Smooth muscle cell (in vitro differentiated cells): Measurements from ENCODE around the gene PLA2G4C. TPM values are rescaled to one million over a fixed set of nuclear protein-coding genes. Genes with fewer than 3 reads are reported as not detected.

Experiments
- DNase-seq: peaks from one replicate; lab custom pipeline; 2025; ENCODE audit not compliant: unreplicated experiment; lab: John Stamatoyannopoulos, UW
- H2AFZ ChIP-seq: fragments of 200-600 bp; sonication (generic); 2 replicates; pipeline ENCODE4 v1.6.0; 2016; ENCODE audit warnings: antibody characterized with exemption, low read depth, mild to moderate bottlenecking
- H3F3A ChIP-seq: fragments of 200-600 bp; sonication (generic); 2 replicates; pipeline ENCODE4 v1.6.0; 2017; ENCODE audit warnings: antibody characterized with exemption, low read depth
- H3K27ac ChIP-seq: fragments of 200-600 bp; sonication (generic); 2 replicates; pipeline ENCODE4 v1.5.1; 2016; ENCODE audit warnings: low read depth, mild to moderate bottlenecking
- H3K27me3 ChIP-seq: fragments of 200-600 bp; sonication (generic); 2 replicates; pipeline ENCODE4 v1.6.1; 2016; ENCODE audit warnings: low read depth, mild to moderate bottlenecking
- H3K36me3 ChIP-seq: fragments of 200-600 bp; sonication (generic); 2 replicates; pipeline ENCODE4 v1.5.1; 2016; ENCODE audit warnings: low read depth
- H3K4me1 ChIP-seq: fragments of 200-600 bp; sonication (generic); 2 replicates; pipeline ENCODE4 v1.5.1; 2016; ENCODE audit warnings: low read depth
- H3K4me2 ChIP-seq: fragments of 200-600 bp; sonication (generic); 2 replicates; pipeline ENCODE4 v1.6.0; 2016; ENCODE audit warnings: mild to moderate bottlenecking
- H3K4me3 ChIP-seq: fragments of 200-600 bp; sonication (generic); 2 replicates; pipeline ENCODE4 v1.5.1; 2016; ENCODE audit warnings: mild to moderate bottlenecking
- H3K79me2 ChIP-seq: fragments of 200-600 bp; sonication (generic); 2 replicates; pipeline ENCODE4 v1.6.0; 2016; ENCODE audit warnings: low read depth, mild to moderate bottlenecking
- H3K9ac ChIP-seq: fragments of 200-600 bp; sonication (generic); 2 replicates; pipeline ENCODE4 v1.6.0; 2016; ENCODE audit warnings: low read depth
- H3K9me3 ChIP-seq: fragments of 200-600 bp; sonication (generic); replicated peaks from 2 replicates; pipeline ENCODE4 v1.5.1; 2016; ENCODE audit warnings: low read depth
- H4K20me1 ChIP-seq: fragments of 200-600 bp; sonication (generic); 2 replicates; pipeline ENCODE4 v1.6.0; 2016; ENCODE audit warnings: low read depth
- WGBS: methylation state at CpG from one replicate; pipeline ENCODE4 v1.1.7; 2016; ENCODE audit warnings: low lambda C conversion rate; 5-methylcytosine and 5-hydroxymethylcytosine counted together
- polyA plus RNA-seq: library from polyadenylated mRNA; unstranded; fragments of >200 nt; fragmentation: Nextera tagmentation; extraction: Ambion mirVana; gene quantifications from 2 replicates; pipeline ENCODE4 v1.2.1, GENCODE V29; 2016
- total RNA-seq: library from RNA; depleted of rRNA; stranded (reverse); fragments of >200 nt; gene quantifications from 2 replicates; pipeline ENCODE4 v1.2.3, GENCODE V29; 2014
- TF ChIP-seq, protein P1 (sequence below): fragments of 200-600 bp; sonication (generic); IDR thresholded peaks from 2 replicates; pipeline ENCODE4 v1.5.1; 2017; ENCODE audit warnings: borderline replicate concordance, mild to moderate bottlenecking, antibody characterized with exemption; ENCODE audit not compliant: insufficient read depth, poor library complexity, severe bottlenecking

The PLA2G4C gene
- total and polyA plus RNA-seq, 2 experiments from 2014 or later, result 0.63 to 1.7 TPM

DNA sequence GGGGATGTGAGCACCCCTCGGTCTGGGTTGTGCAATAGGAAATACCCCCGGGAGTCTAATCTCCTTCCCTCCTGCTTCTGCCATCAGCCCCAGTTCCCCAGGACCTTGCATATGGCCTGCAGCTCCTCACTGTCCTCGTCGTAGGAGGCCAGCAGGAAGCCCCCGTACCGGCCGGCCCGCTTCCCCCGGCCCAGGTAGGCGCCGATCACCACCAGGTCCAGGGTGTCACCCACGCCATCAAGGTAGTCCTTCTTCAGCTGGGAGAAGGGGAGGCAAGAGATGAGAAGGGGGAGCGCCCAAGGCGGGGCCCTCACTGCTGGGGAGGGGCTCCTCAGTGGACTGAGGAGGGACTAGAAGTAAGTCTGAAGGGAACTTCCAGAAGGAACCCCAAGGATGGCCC lies 10.4 kb upstream of the PLA2G4C start:
- TF ChIP-seq, protein P1, sequence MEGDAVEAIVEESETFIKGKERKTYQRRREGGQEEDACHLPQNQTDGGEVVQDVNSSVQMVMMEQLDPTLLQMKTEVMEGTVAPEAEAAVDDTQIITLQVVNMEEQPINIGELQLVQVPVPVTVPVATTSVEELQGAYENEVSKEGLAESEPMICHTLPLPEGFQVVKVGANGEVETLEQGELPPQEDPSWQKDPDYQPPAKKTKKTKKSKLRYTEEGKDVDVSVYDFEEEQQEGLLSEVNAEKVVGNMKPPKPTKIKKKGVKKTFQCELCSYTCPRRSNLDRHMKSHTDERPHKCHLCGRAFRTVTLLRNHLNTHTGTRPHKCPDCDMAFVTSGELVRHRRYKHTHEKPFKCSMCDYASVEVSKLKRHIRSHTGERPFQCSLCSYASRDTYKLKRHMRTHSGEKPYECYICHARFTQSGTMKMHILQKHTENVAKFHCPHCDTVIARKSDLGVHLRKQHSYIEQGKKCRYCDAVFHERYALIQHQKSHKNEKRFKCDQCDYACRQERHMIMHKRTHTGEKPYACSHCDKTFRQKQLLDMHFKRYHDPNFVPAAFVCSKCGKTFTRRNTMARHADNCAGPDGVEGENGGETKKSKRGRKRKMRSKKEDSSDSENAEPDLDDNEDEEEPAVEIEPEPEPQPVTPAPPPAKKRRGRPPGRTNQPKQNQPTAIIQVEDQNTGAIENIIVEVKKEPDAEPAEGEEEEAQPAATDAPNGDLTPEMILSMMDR, result no peak
- Histone ChIP-seq H3K27me3 (no peaks in the 10 kb centered on the region), H3K27ac (no peak overlapping the region), H3K36me3 (no peaks in the 10 kb centered on the region), H3K4me1 (no peaks in the 10 kb centered on the region), H3K9me3 (no peaks in the 10 kb centered on the region), H2AFZ (no peak overlapping the region), H3K4me2 (no peak overlapping the region), H3K79me2 (no peaks in the 10 kb centered on the region), H4K20me1 (no peaks in the 10 kb centered on the region), H3K4me3 (no peak overlapping the region), H3F3A (no peaks in the 10 kb centered on the region), H3K9ac (no peak overlapping the region)
- DNase-seq, result no peak
- WGBS, result 93% methylated on average over 14 of the region's 14 CpGs

- Histone ChIP-seq H3K4me3 (no peak overlapping the region), H3K9ac (no peak overlapping the region), H3K4me2 (no peak overlapping the region), H4K20me1 (no peaks in the 10 kb centered on the region), H3K4me1 (no peaks in the 10 kb centered on the region), H3K27me3 (no peaks in the 10 kb centered on the region), H3K27ac (no peak overlapping the region), H3F3A (no peaks in the 10 kb centered on the region), H2AFZ (no peak overlapping the region), H3K79me2 (no peaks in the 10 kb centered on the region), H3K9me3 (no peaks in the 10 kb centered on the region), H3K36me3 (no peaks in the 10 kb centered on the region)
- 95% methylated on average over 2 of the region's 2 CpGs for WGBS
- TF ChIP-seq, protein P1, result no peak
- no peak for DNase-seq
Observed at GRCh38 chr19:48120505-48120904, 9.9 kb upstream of the PLA2G4C start.

- TF ChIP-seq, protein P1, result no peak
Observed at GRCh38 chr19:48118131-48118517, 7.5 kb upstream of the PLA2G4C start.

GRCh38 chr19:48117515-48118130 lies 7.0 kb upstream of the PLA2G4C start:
- H3K79me2 ChIP-seq, result no peaks in the 10 kb centered on the region
- H3K27me3 ChIP-seq, result no peaks in the 10 kb centered on the region
- H3K9ac ChIP-seq, result no peak overlapping the region
- TF ChIP-seq, protein P1, result no peak
- no peak overlapping the region for H2AFZ ChIP-seq
- H3K4me3 ChIP-seq, result no peak overlapping the region
- no peak overlapping the region for H3K4me2 ChIP-seq
- no peaks in the 10 kb centered on the region for H3K9me3 ChIP-seq
- DNase-seq, result no peak
- H4K20me1 ChIP-seq, result no peaks in the 10 kb centered on the region
- H3K36me3 ChIP-seq, result no peaks in the 10 kb centered on the region
- no peak overlapping the region for H3K27ac ChIP-seq
- H3K4me1 ChIP-seq, result no peaks in the 10 kb centered on the region
- 91% methylated on average over 12 of the region's 12 CpGs for WGBS
- no peaks in the 10 kb centered on the region for H3F3A ChIP-seq

More at GRCh38 chr19:48118131-48118517, 7.5 kb upstream of the PLA2G4C start:
- no peaks in the 10 kb centered on the region for H3K36me3 ChIP-seq
- no peaks in the 10 kb centered on the region for H3K4me1 ChIP-seq
- DNase-seq, result no peak
- H3K4me3 ChIP-seq, result no peak overlapping the region
- H3K27ac ChIP-seq, result no peak overlapping the region
- no peak overlapping the region for H2AFZ ChIP-seq
- H3K79me2 ChIP-seq, result no peaks in the 10 kb centered on the region
- no peak overlapping the region for H3K9ac ChIP-seq
- no peaks in the 10 kb centered on the region for H4K20me1 ChIP-seq
- no peaks in the 10 kb centered on the region for H3F3A ChIP-seq
- no peaks in the 10 kb centered on the region for H3K27me3 ChIP-seq
- WGBS, result 87% methylated on average over 11 of the region's 11 CpGs
- no peaks in the 10 kb centered on the region for H3K9me3 ChIP-seq
- no peak overlapping the region for H3K4me2 ChIP-seq
